CD4-positive, alpha-beta T cell treated with Interleukin-10 for 1 hour (primary cell): ENCODE results near the gene MRGPRG.

Experiments used
- DNase-seq: peaks from one replicate; pipeline ENCODE4 v3.0.0-alpha.2; 2020

MRGPRG gene

DNA sequence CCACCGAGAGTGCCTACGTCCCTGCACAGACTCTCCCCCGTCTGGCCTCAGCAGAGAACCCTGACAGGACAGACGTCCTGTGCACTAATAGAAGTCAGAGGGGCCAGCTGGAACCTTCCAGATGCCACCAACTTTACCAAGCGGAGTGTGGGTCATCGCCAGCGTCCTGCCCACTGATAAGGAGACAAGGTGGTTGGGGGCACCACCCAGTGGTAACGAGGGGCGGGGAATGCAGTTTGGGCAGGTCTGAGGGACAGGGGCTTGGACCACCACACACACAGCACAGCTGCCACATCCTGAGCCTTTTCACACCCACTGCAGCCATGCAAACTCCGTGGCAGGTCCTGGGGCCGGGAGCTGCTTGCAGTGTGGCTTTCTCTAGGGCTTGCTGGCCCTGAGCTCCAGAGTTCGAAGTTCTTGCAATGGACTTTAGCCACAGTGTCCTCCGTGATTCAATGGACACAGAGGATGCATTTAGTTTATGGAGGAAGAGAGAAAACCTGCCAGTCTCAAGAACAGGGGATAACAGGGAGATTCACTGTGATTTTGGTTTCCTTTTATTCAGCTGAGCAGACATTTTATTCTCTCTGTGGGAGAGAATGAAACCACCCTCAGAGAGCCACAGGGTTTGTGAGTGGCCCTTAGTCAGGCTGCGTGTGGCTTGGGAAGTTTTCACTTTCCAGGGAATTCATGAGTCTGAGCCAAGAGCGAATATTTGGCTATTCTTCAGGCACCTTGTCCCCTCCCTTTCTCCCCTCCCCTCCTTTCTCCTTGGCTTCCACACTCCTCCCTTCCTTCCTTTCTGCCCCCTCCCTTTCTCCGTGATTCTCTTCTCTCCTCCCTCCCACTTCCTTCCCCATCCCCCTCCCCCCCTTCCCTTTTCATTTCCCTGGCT, 13.1 kb downstream of the MRGPRG start:
- no peak for DNase-seq

DNA sequence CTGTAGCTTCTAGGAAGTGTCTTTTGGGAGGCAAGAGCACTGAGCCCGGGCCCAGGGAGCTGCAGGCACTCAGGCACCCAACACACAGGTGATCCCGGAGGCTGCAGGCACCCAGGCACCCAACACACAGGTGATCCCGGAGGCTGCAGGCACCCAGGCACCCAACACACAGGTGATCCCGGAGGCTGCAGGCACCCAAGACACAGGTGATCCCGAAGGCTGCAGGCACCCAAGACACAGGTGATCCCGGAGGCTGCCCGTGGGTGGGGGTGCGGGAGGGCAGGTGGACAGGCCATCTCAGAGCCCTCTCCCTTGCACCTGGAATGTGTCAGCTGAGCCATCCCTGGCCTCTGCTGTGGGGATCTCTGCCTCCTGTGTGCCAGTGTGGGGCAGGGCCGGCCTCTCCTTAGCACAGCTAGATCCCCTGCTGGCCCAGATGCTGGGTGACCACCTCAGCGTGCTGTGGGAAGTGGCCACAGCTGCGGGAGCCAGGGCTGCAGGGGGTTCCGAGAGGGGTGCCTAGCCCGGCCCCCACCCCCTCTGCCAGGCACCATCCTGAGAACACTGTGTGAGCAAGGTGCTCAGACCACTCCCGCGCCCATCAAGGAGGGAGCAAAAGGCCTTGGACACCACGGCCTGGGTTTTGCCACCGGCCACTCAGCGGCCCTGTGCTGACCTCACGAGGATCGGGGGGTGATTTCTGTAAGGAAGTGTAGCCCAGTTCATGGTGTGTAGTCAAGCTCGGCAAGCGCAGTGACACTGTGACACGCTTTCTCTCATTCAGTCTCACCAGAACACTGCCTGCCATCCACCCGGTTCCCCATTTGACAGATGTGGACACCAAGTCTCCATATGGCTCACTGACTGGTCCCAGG, 14.2 kb downstream of the MRGPRG start:
- DNase-seq = no peak

DNA sequence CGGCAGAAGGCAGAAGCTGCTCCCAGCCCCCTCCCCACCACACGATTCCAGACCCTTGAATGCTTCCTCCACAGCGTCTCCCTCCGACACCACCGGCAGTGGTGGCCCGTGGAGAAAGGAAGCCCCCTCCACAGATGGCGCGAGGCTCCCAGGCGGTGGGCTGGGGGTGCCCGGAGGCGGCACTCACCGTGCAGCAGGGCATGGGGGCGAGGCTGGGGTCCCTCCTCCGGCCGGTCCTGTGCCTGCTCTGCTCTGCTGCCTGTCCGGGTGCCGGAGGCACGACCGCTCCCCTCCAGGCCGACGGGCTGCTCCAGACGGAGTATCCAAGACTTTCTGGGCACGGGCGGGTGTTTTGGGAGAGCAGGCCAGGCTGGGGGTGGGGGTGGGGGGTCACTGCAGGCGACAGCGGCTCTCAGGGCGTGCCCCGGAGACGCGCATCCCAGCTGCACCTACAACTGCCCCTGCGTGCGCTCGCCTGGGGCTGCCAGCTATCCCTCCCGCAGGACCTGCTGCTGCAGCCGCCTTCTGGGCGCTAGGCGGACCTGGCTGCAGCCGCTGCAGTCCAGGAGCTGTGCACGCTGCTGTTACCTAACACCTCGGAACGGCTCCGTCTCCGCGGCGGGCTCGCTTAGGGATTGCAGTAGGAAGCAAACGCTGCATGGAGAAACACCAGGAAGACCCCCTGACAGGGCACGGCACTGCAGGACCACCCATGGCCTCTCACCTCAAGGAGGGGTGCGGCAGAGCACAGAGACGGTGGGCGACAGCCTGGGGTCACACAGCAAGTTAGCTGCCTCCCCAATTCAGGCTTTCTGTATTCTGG, 15.2 kb downstream of the MRGPRG start:
- DNase-seq = no peak

DNA sequence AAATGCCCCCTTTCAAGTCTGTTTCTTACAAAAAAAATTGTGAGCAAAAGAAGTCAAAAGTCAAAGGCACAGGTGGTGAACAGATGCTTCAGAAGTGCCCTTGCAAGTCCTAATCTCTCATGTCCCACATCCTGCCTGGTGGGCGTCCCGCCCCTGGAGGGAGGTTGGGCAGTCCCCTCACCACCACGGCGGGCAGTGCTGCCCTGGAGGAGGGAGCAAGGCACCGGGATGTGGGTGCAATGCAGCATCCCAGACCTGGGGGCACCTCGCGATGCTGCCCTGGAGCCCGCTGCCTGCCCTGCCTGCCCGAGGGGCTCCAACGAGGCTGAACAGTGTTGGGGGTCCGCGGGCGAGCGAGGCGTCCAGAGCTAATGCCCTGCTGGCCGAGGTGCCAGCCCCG, 15.9 kb downstream of the MRGPRG start:
- no peak for DNase-seq

DNA sequence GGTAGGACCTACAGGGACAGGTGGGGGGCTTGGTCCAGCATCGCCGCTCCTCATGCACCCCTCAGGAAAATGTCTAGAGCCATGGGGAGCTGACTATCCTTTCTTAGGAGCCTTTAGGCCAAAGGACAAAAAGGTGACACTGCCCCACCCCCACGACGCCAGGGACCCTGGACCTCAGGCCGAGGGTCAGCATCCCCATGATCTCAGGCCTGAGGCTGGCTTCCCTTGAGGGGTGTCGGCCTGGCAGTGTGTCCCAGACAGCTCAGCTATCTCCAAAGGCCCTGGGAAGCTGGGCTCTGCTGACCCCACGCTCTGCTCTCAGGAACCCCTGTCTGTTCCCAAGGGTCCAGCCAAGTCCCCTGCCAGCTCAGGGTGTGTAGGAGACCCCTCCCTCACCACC, 16.3 kb downstream of the MRGPRG start:
- no peak for DNase-seq

DNA sequence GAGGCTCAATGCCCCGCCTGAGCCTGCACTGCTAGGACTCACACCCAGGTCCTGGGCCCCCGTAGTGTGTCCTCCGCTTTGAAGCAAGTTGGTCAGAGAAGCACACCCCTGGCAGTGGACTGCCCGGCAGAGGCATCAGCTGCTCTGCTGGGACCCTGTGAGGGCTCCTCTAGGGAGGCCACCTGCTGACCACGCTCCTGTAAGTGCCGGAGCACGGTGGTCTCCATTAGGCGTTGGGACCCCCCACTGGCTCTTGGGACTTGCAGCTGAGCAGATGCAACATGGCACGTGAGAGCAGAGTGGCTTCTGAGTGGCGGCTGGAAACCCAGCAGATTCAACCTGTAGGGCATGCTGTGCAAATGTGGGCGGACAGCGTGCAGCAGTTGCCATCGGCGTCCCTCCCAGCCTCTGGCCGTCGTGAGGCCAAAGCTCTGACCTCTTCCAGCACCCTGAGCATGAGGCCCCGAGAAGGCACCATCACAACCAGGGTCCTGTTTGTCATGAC, 16.9 kb downstream of the MRGPRG start:
- DNase-seq = no peak

DNA sequence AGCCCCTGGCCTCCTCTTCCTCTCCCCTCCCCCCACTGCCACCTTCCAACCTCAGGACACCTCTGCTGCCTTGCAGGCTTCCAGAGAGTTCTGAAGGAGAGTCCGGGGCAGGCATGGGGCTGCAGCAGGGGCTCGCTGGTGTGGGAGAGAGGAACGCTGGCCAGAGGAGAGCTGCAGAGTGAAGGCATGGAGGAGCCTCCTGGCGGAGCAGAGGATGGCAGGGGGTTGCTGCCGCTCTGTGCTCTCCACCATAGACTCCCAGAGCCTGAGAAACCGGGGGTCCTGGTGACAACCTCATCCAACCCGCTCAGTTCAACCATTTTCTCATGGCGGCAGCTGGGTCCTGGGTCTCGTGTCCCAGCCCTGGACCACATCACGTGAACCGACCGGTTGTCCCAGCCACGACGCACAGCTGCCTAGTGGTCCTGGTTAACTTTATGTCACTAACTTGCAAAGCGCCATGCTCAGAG, 17.5 kb downstream of the MRGPRG start:
- no peak for DNase-seq

DNA sequence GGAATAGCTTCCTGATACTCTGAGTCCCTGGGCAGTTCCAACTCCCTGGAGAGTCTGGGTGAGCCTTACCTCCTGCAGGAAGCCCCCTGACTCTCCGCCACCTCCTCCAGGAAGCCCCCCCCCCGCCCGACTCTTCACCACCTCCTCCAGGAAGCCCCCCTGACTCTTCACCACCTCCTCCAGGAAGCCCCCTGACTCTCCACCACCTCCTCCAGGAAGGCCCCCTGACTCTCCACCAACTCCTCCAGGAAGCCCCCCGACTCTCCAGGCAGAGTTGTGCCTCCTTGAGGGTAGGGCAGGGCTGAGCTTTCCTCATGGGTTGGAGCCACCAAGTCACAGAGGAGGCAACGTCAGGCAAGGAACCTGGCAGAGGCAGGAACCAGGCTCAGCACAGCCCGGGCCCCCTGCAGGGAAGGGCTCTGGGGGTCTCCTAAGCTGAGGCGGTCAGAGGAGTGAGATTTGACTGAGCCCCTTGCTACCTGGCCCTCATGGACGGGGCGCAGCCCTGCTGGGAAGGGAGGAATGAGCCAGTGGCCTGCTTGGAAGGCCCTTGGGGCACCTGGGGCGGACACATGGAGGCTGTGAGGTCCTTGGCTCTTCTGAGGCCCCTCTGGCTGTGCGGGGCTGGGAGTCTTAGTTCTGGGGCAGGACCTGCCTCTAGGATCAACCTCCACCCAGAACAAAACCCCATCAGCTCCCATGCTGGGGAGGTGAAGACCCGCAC, 18.1 kb downstream of the MRGPRG start:
- no peak for DNase-seq

DNA sequence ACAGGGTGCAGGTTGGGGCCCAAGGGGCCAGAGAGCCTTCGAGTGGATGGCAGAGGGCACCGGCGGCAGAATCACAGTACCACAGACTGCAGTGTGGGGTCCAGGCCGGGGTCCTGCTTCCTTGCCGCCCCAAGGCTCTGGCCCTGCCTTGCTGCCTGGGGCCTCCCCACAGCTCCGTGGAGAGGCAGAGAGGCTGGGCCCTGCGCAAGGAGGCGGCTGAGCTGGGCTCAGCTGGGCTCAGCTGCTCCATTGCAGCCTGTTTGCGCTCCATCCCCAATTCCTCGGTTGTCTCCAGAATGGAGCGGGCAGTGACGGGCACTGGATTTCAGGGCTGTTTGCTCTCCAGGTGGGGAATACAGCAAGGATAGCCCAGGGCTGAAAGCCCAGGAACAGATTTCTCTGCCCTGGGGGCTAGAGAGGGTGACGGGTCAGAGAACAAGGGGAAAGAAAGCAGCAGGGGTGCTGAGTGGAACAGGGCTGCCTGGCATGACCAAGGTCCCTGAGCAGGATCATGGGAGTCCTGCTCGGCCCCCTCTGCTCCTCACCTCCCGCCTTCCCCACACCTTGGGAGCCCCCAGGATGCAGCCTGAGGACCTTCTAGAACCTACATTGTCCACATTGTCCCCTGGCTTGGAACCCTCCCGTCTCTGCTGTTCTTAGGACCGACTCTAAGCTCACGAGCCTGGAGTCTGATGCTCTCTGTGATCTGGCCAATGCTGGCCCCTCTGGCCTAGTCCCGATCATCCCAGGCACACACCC, 18.9 kb downstream of the MRGPRG start:
- DNase-seq = no peak

DNA sequence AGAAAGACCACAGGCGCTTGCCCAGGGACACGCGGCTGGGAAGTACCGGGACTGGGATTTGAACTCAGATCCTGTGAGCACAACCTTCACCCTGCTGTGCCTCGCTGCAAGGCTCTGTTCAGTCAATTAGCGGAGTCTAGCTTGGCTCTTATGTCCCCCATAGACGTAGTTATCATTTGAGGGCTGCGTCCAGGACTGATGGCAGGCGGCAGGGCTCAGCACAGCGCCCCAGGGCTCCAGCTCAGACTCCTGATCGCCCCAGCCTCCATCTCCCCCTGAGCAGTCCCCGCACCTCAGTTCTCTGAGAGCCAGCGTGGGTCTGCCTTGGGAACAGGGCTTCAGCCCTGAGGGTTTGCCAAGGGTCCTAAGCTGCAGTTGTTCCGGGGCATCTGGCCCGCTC, 19.8 kb downstream of the MRGPRG start:
- DNase-seq = no peak

DNA sequence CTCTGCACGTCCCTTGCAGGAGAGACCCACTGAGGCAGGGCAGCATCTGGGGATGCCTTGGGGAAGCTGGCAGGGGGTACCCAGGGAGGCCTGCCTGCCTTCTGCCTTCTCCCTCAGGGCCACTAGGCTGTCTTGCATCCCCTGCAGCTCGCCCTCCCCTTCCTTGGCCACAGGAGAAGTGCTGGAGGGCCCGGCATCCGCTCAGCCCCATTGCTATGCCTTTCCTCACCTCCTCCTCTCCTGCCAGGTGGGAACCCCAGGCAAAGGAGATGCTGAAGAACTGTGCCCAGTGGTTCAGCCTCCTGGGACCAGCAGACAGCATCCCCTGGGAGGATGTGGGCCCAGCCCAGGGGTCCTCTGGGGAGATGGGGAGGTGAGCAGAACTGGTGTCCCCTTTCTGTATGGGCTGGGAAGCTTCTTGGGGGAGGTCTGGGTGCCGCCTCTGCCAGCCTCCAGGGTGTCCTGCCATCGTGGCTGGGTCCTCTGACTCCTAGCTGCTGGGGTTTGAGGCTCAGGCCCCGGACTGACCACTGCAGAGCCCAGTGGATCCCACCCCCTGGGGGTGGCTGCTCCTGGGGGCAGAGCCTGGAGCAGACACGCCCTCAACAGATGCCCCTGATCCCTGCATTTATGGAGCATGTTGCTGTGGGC, 20.6 kb downstream of the MRGPRG start:
- no peak for DNase-seq

DNA sequence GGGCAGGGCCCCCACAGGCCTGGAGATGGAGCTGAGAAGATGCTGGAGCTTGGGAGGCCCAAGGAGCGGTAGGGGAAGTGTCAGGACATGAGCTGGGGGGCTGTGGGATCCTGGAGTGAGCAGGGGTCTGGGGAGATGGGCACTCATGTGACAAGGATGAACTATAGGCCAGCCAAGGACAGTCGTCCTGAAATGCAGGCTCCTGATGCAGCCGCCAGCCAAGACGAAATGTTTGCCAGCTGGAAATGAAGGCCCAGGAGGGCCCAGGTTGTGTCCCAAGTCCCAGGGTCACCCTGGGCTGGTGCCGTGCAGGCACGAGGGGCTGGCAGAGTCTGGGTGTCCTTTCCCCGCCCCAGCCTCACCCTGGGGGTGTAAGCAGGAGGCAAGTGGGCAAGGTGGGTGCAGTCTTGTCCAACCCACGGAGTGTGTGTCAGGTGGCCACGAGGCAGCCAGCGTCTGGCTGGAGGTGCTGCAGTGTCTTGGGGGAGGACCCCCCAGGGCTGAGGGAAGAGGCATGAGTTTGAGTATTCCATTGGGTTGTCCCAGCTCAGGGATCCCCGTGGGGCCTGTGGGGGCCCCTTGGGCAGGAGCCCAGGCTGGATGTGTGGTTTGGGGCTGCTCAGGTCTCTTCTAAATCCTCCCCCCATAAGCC, 21.4 kb downstream of the MRGPRG start:
- no peak for DNase-seq

DNA sequence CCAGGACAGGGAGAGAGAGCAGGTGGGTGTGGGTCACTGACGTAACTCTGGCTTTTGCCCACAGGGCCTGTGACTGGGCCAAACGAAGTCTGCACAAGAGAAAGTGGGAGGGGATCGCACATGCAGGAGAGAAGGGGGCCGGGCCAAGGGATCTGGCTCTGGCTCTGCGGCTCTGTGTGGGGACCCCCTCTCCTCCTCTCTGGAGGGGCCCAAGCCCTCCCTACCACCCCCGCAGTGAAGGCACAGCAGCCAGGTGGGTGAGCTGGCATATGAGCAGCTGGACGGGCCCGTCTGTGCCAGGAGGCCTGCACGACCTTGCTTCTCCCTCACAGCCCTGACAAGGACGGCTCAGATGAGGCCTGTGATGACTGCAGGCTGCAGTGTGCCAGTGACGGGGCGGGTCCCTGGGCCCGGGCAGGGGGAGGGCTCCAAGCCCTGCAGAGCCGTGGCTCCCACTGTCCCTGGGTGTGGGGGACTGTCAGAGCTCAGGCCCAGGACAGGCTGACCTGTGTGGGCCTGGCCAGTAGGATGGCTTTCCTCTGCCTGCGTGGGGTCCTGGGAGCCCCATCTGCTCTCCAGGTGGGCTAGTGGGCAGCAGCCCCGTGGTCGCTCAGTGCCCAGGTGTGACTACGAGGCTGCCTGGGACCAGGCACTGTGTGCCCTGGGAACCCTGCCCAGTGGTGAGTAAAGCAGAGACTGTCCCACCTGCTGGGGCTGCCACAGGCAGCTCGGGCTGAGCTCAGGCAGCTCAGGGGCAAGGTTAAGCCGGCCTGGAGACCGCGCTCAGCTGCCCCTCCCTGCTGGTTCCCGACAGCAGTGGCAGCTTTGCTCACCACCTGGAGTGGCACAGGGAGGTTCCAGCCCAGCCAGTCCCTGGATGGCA, 22.2 kb downstream of the MRGPRG start:
- DNase-seq = no peak

DNA sequence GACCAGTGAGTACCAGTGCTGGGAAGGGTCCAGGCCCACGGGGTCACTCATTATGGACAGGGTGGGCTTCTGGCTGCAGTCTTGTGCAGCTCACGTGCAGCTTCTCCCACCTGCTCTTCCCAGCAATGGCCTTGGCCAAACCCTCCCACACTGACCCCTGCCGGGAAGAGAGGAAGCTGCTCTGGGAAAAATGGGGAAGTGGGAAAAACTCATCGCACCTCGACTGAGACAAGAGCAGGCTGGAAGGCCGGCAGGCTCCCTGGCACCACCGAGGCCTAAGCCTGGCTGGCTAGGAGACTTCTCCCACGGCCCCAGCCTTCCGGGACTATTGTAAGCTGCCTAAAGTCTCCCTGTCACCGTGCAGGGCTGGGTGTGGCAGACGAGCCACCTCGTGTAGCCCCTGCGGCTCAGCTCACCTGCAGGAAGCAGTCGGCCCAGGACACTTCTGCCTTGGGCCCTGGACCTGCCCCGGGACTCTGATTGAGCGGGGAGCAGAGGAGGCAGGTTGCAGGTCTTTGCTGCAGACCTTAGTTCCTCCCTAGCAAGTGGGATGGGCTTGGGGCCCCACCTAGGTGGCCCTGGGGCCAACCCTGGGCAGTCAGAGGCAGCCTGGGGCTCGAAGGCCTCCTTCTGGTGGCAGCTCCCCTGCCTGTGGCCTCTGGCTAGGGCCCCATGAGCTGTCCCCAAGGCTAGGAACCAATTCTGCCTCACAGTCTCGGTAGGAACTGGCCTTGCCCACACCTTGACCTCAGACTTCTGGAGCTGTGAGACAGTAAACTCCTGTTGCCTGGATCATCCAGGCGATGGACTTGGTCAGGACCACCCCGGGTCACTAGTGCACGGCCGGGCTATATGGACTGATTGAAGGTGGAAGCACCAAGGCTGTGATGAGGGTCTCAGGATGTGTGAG, 23.1 kb downstream of the MRGPRG start:
- DNase-seq = no peak

DNA sequence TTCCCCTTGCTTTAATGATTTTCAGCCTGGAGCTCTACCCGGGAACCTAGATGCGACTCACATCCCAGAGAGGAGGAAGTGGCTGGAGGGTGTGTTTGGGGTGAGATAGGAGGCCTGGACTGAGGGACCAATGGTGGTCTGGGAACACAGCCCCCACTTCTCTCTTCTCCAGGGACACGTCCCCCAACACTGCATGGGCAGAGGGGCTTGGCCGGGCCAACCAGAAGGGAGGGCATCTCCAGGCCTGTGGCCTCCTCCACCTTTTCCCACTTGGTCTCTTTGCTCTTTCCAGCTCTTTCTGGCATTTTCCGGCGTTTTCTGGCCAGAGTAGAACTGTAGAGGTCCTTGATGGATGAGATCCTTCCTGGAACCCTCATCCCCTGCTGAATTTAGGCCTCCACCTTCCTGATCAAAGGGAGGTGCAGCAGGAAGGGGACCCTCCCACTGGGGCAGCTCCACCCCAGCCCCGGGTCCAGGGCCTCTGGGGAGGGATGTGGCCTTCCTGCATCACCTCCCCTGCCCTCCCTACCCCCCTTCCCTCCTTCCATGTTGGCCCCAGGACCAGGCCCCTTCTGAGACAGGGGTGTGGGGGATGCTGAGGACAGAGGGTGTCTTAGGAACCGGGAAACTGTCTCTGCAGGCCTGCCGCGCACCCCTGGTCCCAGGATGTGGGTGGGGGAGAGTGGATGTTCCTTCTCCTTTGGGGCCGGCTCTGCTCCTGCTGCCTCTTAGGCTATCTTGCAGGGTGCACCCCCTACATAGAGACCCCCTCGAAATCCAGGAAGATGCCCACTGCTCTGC, 24.4 kb downstream of the MRGPRG start:
- no peak for DNase-seq

DNA sequence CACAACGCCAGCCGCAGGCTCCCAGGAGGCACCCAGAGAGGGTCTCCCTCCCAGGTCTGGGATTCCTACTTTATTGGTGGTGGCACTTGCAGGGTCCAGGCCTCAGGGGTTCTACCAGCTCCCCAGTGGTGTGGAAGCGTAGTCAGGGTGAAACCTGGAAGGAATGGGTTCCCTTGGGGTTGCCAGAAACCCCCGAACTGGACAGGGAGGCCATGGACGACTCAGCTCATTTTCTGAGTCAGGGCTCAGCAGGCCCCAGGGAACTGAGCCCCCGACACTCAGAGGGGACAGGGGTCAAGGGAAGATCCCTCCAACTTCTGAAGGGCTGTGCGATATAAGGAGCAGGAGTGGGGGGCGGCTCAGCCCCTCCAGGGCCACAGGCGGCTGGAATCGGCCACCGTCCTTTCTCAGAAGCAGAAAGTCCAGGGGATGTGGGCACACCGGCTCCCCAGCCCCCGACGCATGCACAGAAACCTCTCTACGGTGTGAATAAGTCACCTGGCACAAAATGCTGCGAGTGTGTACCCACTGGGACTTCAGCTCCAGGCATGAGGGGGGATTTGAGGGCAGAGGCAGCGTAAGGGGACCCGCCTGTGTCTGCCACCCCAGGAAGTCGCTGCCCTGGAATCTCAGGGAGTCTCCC, 25.1 kb downstream of the MRGPRG start:
- DNase-seq = no peak
